ENCODE measurements around the gene GCLM.

GCLM gene

GRCh38 chr1:93846206-93846991, 62.8 kb downstream of the GCLM start:
- DNase-seq (ENCODE audit: low read depth): peak; percentile 72

GRCh38 chr1:93845538-93846205, 63.6 kb downstream of the GCLM start:
- DNase-seq (ENCODE audit: low read depth): no peak

- DNase-seq (ENCODE audit: low read depth): no peak
These were observed 64.8 kb downstream of the GCLM start for GRCh38 chr1:93844262-93845045.

GRCh38 chr1:93842750-93843500, 66.3 kb downstream of the GCLM start:
- no peak for DNase-seq (ENCODE audit: low read depth)

- DNase-seq (ENCODE audit: low read depth): no peak
These were observed 67.5 kb downstream of the GCLM start for GRCh38 chr1:93841771-93842170.

GRCh38 chr1:93840956-93841482, 68.2 kb downstream of the GCLM start:
- no peak for DNase-seq (ENCODE audit: low read depth)

GRCh38 chr1:93839753-93840152, 69.5 kb downstream of the GCLM start:
- no peak for DNase-seq (ENCODE audit: low read depth)

GRCh38 chr1:93839307-93839706, 69.9 kb downstream of the GCLM start:
- DNase-seq (ENCODE audit: low read depth): no peak

GRCh38 chr1:93837961-93838360, 71.3 kb downstream of the GCLM start:
- no peak for DNase-seq (ENCODE audit: low read depth)

Measured in stimulated activated CD8-positive, alpha-beta memory T cell treated with anti-CD3 and anti-CD28 coated beads, Interleukin-4, amount 100 ng/mL, for 24 hours (primary cell).